ENCODE measurements around the gene HOXA7.

GRCh38 chr7:27172315-27172774 lies 15.9 kb upstream of the HOXA7 start:
- TF ChIP-seq POLR2A (IDR thresholded peaks at IDR 0.05; ENCODE audit: low read depth, low read length): no peak
- no peak for TF ChIP-seq POLR2AphosphoS5 (IDR thresholded peaks at IDR 0.05; ENCODE audit: low read depth, low read length)
- TF ChIP-seq TAF1 (IDR thresholded peaks at IDR 0.05; ENCODE audit: low read depth, low read length): no peak
- TF ChIP-seq SPI1 (IDR thresholded peaks at IDR 0.05; ENCODE audit: low read depth, low read length): no peak
